ENCODE measurements around the gene BTNL2.
A peak's percentile ranks its signal among the peaks of the same experiment; 100 is the strongest.
"Not testable (repeated sequence)": the region's sequence is repeated elsewhere in the genome, so short reads cannot be mapped to it uniquely, and the experiment has no call there.

BTNL2 gene

DNA sequence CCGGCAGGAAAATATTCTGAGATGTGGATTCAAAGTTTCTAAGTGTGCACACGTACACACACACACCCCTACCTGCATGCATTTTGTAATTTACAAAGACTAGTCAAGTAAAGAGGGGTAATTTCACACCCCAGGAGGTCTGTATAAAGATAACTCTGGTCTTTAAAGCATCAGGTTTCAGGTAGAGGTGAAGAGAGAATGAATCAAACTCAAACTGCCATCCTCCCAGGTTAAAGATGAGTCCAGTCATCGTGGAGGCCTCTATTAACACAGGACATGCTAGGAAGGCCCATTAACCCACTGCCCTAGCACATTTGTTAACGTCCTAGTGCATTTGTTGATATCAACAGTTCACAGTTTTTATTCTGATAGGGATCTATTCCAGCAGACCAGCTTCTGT lies 29.2 kb upstream of the BTNL2 start:
- Histone ChIP-seq H3K27me3 (ENCODE audit: control insufficient read depth, insufficient read depth, low read length) (no peaks in the 10 kb centered on the region), H3K36me3 (ENCODE audit: control insufficient read depth, insufficient read depth, low read length) (no peaks in the 10 kb centered on the region), H3K9ac (ENCODE audit: low read depth, low read length) (no peak overlapping the region), H3K9me3 (ENCODE audit: control insufficient read depth, insufficient read depth, low read length) (no peaks in the 10 kb centered on the region), H3K27ac (ENCODE audit: low read depth, low read length) (no peak overlapping the region), H3K4me1 (ENCODE audit: control insufficient read depth, insufficient read depth, low read length) (peaks cover 4% of the 10 kb centered on the region; the same call in 1 of the 2 replicates), H3K4me3 (ENCODE audit: low read depth, low read length) (no peak overlapping the region)

DNA sequence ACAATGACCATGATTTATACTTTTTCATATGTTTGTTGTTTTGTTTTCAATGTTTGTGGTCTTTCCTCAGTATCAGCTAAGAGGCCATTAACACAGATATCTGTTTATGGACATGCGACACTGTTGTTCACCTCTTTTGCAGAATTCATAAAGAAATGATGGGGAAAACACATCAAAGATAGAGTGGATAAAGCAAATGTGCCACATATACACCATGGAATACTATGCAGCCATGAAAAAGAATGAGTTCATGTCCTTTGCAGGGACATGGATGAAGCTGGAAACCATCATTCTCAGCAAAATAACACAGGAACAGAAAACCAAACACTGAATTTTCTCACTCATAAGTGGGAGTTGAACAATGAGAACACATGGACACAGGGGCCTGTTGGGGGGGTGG lies 27.0 kb upstream of the BTNL2 start:
- not testable (repeated sequence) for H3K36me3 ChIP-seq (ENCODE audit: control insufficient read depth, insufficient read depth, low read length); H3K9ac ChIP-seq (ENCODE audit: low read depth, low read length); H3K9me3 ChIP-seq (ENCODE audit: control insufficient read depth, insufficient read depth, low read length); H3K4me3 ChIP-seq (ENCODE audit: low read depth, low read length); H3K27me3 ChIP-seq (ENCODE audit: control insufficient read depth, insufficient read depth, low read length); H3K27ac ChIP-seq (ENCODE audit: low read depth, low read length); H3K4me1 ChIP-seq (ENCODE audit: control insufficient read depth, insufficient read depth, low read length)

DNA sequence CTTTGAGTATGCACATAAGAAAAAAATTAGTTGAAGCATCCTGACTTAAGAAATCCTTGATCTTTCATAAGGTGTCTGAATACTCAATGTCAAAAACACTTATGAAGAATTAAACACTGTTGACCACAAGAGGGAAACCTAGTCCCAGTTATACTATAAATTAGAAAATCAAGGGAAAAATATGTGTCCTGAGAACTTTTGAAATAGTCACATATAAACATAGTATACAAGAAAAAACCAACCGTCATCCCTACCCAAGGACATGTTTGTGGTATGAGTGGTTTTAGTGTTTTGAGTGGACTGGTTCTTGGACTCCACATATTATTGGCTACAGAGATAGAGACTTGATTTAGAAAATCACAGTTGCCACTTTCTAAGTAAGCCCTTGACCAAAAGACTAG lies 25.1 kb upstream of the BTNL2 start:
- no peaks in the 10 kb centered on the region for H3K27me3 ChIP-seq (ENCODE audit: control insufficient read depth, insufficient read depth, low read length)
- H3K9ac ChIP-seq (ENCODE audit: low read depth, low read length) = no peak overlapping the region
- no peaks in the 10 kb centered on the region for H3K9me3 ChIP-seq (ENCODE audit: control insufficient read depth, insufficient read depth, low read length)
- no peak overlapping the region for H3K27ac ChIP-seq (ENCODE audit: low read depth, low read length)
- H3K36me3 ChIP-seq (ENCODE audit: control insufficient read depth, insufficient read depth, low read length) = no peaks in the 10 kb centered on the region
- no peak overlapping the region for H3K4me3 ChIP-seq (ENCODE audit: low read depth, low read length)
- no peaks in the 10 kb centered on the region for H3K4me1 ChIP-seq (ENCODE audit: control insufficient read depth, insufficient read depth, low read length)

DNA sequence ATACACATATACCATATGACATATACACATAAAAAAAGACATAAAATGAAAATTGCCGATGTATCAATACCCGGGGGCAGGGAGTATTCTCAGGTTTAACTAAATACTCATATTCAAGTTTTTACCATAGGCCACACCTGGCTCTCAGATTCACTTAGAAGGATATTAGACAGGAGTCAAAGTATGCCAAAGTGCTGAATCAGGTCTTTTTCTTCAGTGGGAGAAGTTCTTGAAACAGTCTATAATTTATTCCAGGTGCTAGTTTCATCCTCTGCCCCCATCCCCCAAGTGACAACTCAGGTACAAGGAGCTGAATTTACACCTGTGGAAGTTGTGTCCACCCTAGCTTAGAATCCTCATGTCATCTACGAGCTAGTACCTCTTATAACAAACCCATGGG lies 24.2 kb upstream of the BTNL2 start:
- Histone ChIP-seq H3K36me3 (ENCODE audit: control insufficient read depth, insufficient read depth, low read length) (no peaks in the 10 kb centered on the region), H3K27me3 (ENCODE audit: control insufficient read depth, insufficient read depth, low read length) (no peaks in the 10 kb centered on the region), H3K4me1 (ENCODE audit: control insufficient read depth, insufficient read depth, low read length) (no peaks in the 10 kb centered on the region), H3K9me3 (ENCODE audit: control insufficient read depth, insufficient read depth, low read length) (no peaks in the 10 kb centered on the region), H3K9ac (ENCODE audit: low read depth, low read length) (no peak overlapping the region), H3K4me3 (ENCODE audit: low read depth, low read length) (no peak overlapping the region), H3K27ac (ENCODE audit: low read depth, low read length) (no peak overlapping the region)

DNA sequence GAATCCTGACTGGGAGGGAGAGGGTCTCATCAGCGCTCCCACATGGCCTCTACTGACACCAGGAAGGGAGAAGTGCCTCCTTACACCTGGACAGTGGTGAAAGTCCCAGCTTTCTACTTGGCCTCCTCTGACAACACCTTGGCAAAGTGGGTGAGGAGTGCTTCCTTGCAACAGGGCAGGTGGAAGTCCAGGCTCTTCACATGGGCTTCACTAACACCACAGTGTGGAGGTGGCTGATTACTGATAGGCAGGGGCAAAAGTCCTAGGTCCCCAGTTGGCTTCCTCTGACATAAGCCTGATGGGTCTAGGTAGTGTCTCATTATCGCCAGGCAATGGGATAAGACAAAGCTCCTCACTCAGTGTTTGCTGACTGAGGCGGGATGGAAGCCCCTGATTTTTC lies 23.2 kb upstream of the BTNL2 start:
- H3K4me3 ChIP-seq (ENCODE audit: low read depth, low read length) = no peak overlapping the region
- no peak overlapping the region for H3K27ac ChIP-seq (ENCODE audit: low read depth, low read length)
- no peaks in the 10 kb centered on the region for H3K27me3 ChIP-seq (ENCODE audit: control insufficient read depth, insufficient read depth, low read length)
- no peak overlapping the region for H3K9ac ChIP-seq (ENCODE audit: low read depth, low read length)
- H3K36me3 ChIP-seq (ENCODE audit: control insufficient read depth, insufficient read depth, low read length) = no peaks in the 10 kb centered on the region
- no peaks in the 10 kb centered on the region for H3K9me3 ChIP-seq (ENCODE audit: control insufficient read depth, insufficient read depth, low read length)
- H3K4me1 ChIP-seq (ENCODE audit: control insufficient read depth, insufficient read depth, low read length) = no peaks in the 10 kb centered on the region

DNA sequence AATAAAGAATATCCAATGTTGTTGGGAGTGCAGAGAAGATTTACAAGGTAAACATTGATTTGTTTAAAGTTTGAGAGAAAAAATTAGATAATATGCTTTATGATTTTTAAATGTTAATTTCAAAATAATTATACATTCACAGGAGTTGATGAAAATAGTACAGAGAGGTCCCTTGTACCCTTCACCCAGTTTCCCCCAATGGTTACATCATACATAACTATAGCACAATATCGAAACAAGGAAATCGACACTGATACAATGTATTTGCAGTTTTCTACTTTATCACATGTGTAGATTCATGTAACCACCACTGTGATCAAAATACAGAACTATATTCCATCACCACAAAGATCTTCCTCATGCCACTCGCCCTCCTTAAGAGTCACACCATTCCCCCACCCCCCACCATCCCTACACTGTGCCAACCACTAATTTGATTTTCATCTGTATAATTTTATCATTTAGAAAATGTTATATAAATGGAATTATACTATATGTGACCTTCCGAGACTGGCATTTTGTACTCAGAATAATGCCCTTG lies 21.0 kb upstream of the BTNL2 start:
- H3K27me3 ChIP-seq (ENCODE audit: control insufficient read depth, insufficient read depth, low read length) = no peaks in the 10 kb centered on the region
- no peaks in the 10 kb centered on the region for H3K36me3 ChIP-seq (ENCODE audit: control insufficient read depth, insufficient read depth, low read length)
- no peak overlapping the region for H3K4me3 ChIP-seq (ENCODE audit: low read depth, low read length)
- no peak overlapping the region for H3K27ac ChIP-seq (ENCODE audit: low read depth, low read length)
- H3K4me1 ChIP-seq (ENCODE audit: control insufficient read depth, insufficient read depth, low read length) = no peaks in the 10 kb centered on the region
- no peaks in the 10 kb centered on the region for H3K9me3 ChIP-seq (ENCODE audit: control insufficient read depth, insufficient read depth, low read length)
- H3K9ac ChIP-seq (ENCODE audit: low read depth, low read length) = no peak overlapping the region

DNA sequence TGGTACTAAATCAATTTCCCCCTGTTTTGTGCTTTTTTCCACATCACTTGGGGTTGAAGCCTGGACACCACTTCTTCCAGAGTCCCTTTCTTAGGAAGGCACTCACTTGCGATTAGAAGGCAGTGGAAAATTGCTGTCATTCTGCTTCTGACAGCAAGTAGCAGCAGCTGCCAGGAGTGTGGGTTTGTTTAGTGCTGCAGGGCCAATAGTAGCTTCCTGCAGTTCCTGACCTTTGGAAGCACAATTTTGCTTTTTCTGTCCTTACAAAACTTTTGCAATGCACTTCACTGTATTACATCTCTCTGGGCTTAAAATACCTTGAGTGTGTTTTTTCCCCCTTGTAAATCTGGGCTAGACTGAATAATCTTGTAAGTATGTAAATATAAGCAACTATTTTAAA lies 20.2 kb upstream of the BTNL2 start:
- Histone ChIP-seq H3K27ac (ENCODE audit: low read depth, low read length) (no peak overlapping the region), H3K36me3 (ENCODE audit: control insufficient read depth, insufficient read depth, low read length) (no peaks in the 10 kb centered on the region), H3K4me3 (ENCODE audit: low read depth, low read length) (no peak overlapping the region), H3K4me1 (ENCODE audit: control insufficient read depth, insufficient read depth, low read length) (no peaks in the 10 kb centered on the region), H3K27me3 (ENCODE audit: control insufficient read depth, insufficient read depth, low read length) (no peaks in the 10 kb centered on the region), H3K9ac (ENCODE audit: low read depth, low read length) (no peak overlapping the region), H3K9me3 (ENCODE audit: control insufficient read depth, insufficient read depth, low read length) (no peaks in the 10 kb centered on the region)

DNA sequence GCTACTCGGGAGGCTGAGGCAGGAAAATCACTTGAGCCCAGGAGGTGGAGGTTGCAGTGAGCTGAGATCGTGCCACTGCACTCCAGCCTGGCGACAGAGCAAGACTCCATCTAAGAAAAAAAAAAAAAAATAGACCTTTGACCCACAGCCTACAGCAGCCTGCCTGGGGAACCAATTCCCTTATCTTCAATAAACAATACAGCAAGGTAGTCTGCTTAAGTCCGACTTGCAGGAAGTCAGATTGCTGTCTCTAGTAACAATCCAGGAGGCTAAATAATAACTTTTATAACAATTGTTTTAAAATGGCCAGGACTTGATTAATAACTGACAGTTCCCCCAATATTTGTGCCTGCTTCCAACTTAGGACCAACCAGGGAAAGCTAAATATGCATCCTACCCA lies 19.4 kb upstream of the BTNL2 start:
- no peaks in the 10 kb centered on the region for H3K4me1 ChIP-seq (ENCODE audit: control insufficient read depth, insufficient read depth, low read length)
- H3K9me3 ChIP-seq (ENCODE audit: control insufficient read depth, insufficient read depth, low read length) = no peaks in the 10 kb centered on the region
- H3K27me3 ChIP-seq (ENCODE audit: control insufficient read depth, insufficient read depth, low read length) = no peaks in the 10 kb centered on the region
- H3K9ac ChIP-seq (ENCODE audit: low read depth, low read length) = no peak overlapping the region
- H3K27ac ChIP-seq (ENCODE audit: low read depth, low read length) = no peak overlapping the region
- H3K36me3 ChIP-seq (ENCODE audit: control insufficient read depth, insufficient read depth, low read length) = no peaks in the 10 kb centered on the region
- no peak overlapping the region for H3K4me3 ChIP-seq (ENCODE audit: low read depth, low read length)

DNA sequence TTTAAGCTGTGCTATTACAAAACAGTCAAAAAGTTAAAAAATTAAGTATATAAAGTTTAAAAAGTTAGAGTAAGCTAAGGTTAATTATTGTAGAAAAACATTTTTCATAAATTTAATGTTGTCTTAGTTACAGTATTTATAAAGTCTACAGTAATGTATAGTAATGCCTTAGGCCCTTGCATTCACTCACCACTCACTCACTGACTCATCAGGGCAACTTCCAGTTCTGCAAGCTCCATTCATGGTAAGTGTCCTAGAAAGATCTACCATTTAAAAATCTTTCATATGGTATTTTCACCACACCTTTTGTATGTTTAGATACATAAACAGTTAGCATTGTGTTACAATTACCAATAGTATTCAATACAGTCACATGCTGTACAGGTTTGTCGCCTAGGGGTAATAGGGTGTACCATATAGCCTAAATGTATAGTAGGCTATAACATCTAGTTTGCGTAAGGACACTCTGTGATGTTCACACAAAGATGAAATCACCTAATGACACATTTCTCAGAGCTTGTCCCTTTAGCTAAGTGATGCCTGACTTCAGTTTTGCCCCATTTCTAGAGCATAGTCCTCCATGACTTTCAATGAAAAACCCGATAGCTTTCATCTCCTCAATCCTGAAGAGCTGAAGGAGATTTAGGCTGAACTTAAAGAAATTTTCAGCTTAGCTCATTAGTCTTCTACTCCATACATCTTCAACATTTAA lies 17.8 kb upstream of the BTNL2 start:
- no peaks in the 10 kb centered on the region for H3K27me3 ChIP-seq (ENCODE audit: control insufficient read depth, insufficient read depth, low read length)

DNA sequence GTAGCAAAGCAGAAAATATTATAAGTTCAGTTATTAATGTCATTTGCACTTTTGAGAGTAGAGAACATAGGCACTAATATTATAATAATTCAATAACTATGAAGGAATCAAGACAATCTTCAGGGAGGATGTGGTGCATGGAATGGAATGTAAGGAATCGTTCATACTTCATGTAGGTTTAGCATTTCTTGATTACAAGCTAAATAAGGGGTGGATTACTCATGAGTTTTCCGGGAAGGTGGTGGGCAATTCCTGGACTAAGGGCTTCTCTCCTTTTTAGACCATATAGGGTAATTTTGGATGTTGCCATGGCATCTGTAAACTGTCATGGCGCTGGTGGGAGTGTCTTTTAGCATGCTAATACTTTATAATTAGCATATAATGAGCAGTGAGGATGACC lies 9.1 kb upstream of the BTNL2 start:
- no peaks in the 10 kb centered on the region for H3K36me3 ChIP-seq (ENCODE audit: control insufficient read depth, insufficient read depth, low read length)
- H3K9me3 ChIP-seq (ENCODE audit: control insufficient read depth, insufficient read depth, low read length) = no peaks in the 10 kb centered on the region
- H3K9ac ChIP-seq (ENCODE audit: low read depth, low read length) = no peak overlapping the region
- H3K27ac ChIP-seq (ENCODE audit: low read depth, low read length) = no peak overlapping the region
- H3K27me3 ChIP-seq (ENCODE audit: control insufficient read depth, insufficient read depth, low read length) = peaks cover 8% of the 10 kb centered on the region
- no peak overlapping the region for H3K4me3 ChIP-seq (ENCODE audit: low read depth, low read length)
- 0 out of 2 replicates have a peak, but pooled peaks cover 3% of the 10 kb centered on the region for H3K4me1 ChIP-seq (ENCODE audit: control insufficient read depth, insufficient read depth, low read length)

More for the DNA sequence above, 17.8 kb upstream of the BTNL2 start:
- H3K4me3 ChIP-seq (ENCODE audit: low read depth, low read length) = no peak overlapping the region
- H3K27ac ChIP-seq (ENCODE audit: low read depth, low read length) = no peak overlapping the region
- no peaks in the 10 kb centered on the region for H3K36me3 ChIP-seq (ENCODE audit: control insufficient read depth, insufficient read depth, low read length)
- no peak overlapping the region for H3K9ac ChIP-seq (ENCODE audit: low read depth, low read length)
- no peaks in the 10 kb centered on the region for H3K4me1 ChIP-seq (ENCODE audit: control insufficient read depth, insufficient read depth, low read length)
- no peaks in the 10 kb centered on the region for H3K9me3 ChIP-seq (ENCODE audit: control insufficient read depth, insufficient read depth, low read length)

DNA sequence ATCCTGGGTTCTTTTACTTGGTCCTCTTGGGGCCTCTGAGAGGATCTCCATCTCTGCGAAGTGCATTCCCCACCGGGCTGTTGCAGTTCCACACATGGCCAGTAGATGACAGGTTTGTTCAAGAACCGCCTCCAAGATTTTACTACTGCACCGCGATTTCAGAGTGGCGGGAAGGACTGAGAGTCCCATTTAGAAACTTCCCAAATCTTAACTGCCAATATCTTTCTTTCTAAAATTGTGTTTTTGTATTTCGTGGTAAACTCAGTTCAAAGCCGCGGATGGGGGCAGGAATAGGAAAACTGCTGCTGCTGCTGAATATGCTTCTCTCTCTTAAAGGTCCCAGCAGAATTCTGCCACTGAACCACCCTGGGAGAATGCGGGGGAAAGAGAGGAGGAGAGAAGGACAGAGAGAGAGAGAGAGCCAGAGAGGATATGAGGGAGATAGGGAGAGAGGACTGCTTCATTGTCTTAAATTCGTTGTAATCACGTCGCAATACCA lies 8.6 kb upstream of the BTNL2 start:
- H3K27me3 ChIP-seq (ENCODE audit: control insufficient read depth, insufficient read depth, low read length) = peaks cover 8% of the 10 kb centered on the region
- no peak overlapping the region for H3K9ac ChIP-seq (ENCODE audit: low read depth, low read length)
- H3K36me3 ChIP-seq (ENCODE audit: control insufficient read depth, insufficient read depth, low read length) = no peaks in the 10 kb centered on the region
- peak overlapping the region; percentile 47 for H3K4me3 ChIP-seq (ENCODE audit: low read depth, low read length)
- 0 out of 2 replicates have a peak, but pooled peaks cover 3% of the 10 kb centered on the region for H3K4me1 ChIP-seq (ENCODE audit: control insufficient read depth, insufficient read depth, low read length)
- no peak overlapping the region for H3K27ac ChIP-seq (ENCODE audit: low read depth, low read length)
- H3K9me3 ChIP-seq (ENCODE audit: control insufficient read depth, insufficient read depth, low read length) = no peaks in the 10 kb centered on the region

Data from HUES48 (cell line).